Kidney (tissue), 14 donors: Measurements from ENCODE around the gene AGBL4. TPM values are rescaled to one million over a fixed set of nuclear protein-coding genes. Genes with fewer than 3 reads are reported as not detected.

Source experiments
- DNase-seq, 5 donors: peaks; one replicate each; pipeline ENCODE4 v3.0.0-alpha.2; 2013 to 2020
- FAIRE-seq: peaks from 2 replicates; lab custom pipeline; 2012; peaks lifted over from hg19 to GRCh38; lab: Jason Lieb, UNC
- H3K27ac ChIP-seq, 2 donors: one replicate each; pipeline ENCODE4 v1.7.0; 2013; ENCODE audit warnings: low read depth in 2 of 2, low read length in 2 of 2, inconsistent platforms in 1 of 2
- H3K27me3 ChIP-seq: one replicate; pipeline ENCODE4 v1.7.1; 2013; ENCODE audit warnings: low read length, inconsistent platforms; ENCODE audit not compliant: control insufficient read depth, insufficient read depth
- H3K36me3 ChIP-seq, 3 donors: one replicate each; pipeline versions ENCODE4 v1.7.0 to v1.7.1; 2013; ENCODE audit warnings: low read length in 3 of 3, control low read depth in 1 of 3, inconsistent platforms in 1 of 3; ENCODE audit not compliant: insufficient read depth in 3 of 3, control insufficient read depth in 2 of 3
- H3K4me1 ChIP-seq, 3 donors: one replicate each; pipeline versions ENCODE4 v1.7.0 to v1.7.1; 2013; ENCODE audit warnings: low read length in 3 of 3, inconsistent platforms in 1 of 3, low read depth in 1 of 3; ENCODE audit not compliant: control insufficient read depth in 2 of 3, insufficient read depth in 2 of 3
- H3K4me3 ChIP-seq, 3 donors: one replicate each; pipeline versions ENCODE4 v1.7.0 to v1.8.1; 2013; ENCODE audit warnings: low read length in 3 of 3, control low read depth in 1 of 3, inconsistent platforms in 1 of 3
- H3K9ac ChIP-seq, 3 donors: one replicate each; pipeline versions ENCODE4 v1.7.0 to v1.7.1; 2013; ENCODE audit warnings: low read length in 3 of 3, control low read depth in 1 of 3, inconsistent platforms in 1 of 3
- H3K9me3 ChIP-seq, 3 donors: one replicate each; pipeline versions ENCODE4 v1.7.0 to v1.7.1; 2013; ENCODE audit warnings: low read length in 3 of 3, control low read depth in 1 of 3, inconsistent platforms in 1 of 3; ENCODE audit not compliant: control insufficient read depth in 2 of 3, insufficient read depth in 1 of 3
- intact Hi-C: fragments of 100-400 bp; cut with DNase I; formaldehyde crosslinking; loops from one replicate; pipeline ENCODE4 v1.11.1; 2022
- polyA plus RNA-seq: library from polyadenylated mRNA; stranded (reverse); fragments of 350-450 nt; fragmentation: Illumina TruSeq; extraction: RNeasy Lipid Tissue Mini Kit (QIAGEN cat#74804); gene quantifications from one replicate; pipeline ENCODE4 v1.2.3, GENCODE V29; 2014; ENCODE audit warnings: low read depth, low replicate concordance; ENCODE audit not compliant: insufficient read depth
- total RNA-seq: library from RNA; stranded (reverse); fragmentation: NEBNext Ultra II Directional; extraction: Animal tissue kit (Norgen Biotek cat#: 25700); gene quantifications from one replicate; pipeline ENCODE4 v1.2.1, GENCODE V29; 2021
- TF ChIP-seq, protein P1 (sequence below): IDR thresholded peaks from 3 replicates; pipeline ENCODE4 v1.5.1; 2012; ENCODE audit warnings: mild to moderate bottlenecking, moderate library complexity, borderline replicate concordance; ENCODE audit not compliant: insufficient read depth; ENCODE audit errors: extremely low read depth
- donor health status: control.
- donor health status: control.
- donor health status: control.
- donor health status: control.
- donor health status: control.
- donor health status: DM: yes; HTN: yes; CAD: no.
- donor health status: Normal renal cell carcinoma (clear cell type).

Gene AGBL4
- total and polyA plus RNA-seq, 2 donors from 2014 or later, result 1.5 to 2.7 TPM

DNA sequence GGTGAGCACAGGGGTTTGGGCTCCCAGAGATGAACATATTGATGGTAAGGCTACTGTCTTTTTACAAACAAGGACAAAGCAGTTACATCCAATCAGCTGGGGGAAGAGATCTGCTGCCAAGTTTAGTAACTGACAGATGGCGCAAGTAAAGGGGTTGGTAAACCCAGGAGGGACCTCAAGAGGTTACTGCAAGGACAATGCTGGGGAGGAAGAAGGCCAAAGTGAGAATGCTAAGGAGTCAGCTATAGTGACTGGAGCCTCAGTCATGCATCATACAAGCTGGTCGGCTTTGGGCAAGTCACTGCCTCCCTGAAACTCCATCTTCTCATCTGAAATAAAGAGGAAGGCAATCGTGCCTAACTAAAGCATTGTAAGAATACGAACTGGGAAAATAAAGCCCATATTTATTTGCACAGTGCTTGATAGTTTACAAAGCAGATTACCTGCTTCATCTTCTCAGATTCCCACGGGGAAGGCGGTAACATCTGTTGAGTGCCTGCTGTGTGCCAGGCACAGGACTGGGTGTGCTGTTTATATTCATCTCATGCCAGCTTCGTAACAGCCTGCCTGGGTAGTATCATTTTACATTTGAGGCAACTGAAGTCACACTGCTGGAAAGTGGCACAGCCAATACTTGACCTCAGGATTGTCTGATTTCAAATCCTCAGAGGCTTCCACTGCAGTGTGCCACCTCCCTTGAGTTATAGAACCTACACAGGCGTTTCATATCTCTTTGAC is 1361.9 kb downstream of the AGBL4 start:
- intact Hi-C loops, result no loop called here
- no peak for FAIRE-seq
- Histone ChIP-seq H3K9me3 (no peaks in the 10 kb centered on the region), H3K9ac (no peak overlapping the region), H3K36me3 (no peaks in the 10 kb centered on the region), H3K27me3 (no peaks in the 10 kb centered on the region), H3K4me1 (peaks cover 0 to 2% (median 0%) of the 10 kb centered on the region in 3 donors), H3K27ac (no peak overlapping the region), H3K4me3 (no peak overlapping the region)
- no peak for DNase-seq
- TF ChIP-seq, protein P1, sequence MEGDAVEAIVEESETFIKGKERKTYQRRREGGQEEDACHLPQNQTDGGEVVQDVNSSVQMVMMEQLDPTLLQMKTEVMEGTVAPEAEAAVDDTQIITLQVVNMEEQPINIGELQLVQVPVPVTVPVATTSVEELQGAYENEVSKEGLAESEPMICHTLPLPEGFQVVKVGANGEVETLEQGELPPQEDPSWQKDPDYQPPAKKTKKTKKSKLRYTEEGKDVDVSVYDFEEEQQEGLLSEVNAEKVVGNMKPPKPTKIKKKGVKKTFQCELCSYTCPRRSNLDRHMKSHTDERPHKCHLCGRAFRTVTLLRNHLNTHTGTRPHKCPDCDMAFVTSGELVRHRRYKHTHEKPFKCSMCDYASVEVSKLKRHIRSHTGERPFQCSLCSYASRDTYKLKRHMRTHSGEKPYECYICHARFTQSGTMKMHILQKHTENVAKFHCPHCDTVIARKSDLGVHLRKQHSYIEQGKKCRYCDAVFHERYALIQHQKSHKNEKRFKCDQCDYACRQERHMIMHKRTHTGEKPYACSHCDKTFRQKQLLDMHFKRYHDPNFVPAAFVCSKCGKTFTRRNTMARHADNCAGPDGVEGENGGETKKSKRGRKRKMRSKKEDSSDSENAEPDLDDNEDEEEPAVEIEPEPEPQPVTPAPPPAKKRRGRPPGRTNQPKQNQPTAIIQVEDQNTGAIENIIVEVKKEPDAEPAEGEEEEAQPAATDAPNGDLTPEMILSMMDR, result no peak

DNA sequence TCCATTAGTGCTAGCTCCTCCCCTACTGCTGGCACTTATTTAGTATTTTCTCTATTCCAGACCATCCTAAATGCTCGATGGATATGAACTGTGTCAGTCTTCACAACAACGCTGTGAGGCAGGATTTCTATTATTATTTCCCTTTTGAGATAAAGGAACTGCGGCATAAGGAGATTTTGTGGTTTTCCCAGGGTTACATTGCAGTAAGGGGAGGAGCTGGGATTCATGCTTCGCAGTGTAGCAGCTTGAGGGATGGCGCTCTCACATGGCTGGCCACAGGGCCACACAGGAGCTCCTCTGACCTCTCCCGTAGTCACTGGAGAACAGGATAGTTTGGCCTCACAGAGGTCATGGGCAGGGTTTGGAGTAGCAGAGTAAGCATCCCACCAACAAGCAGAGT is 1364.0 kb downstream of the AGBL4 start:
- intact Hi-C loops, result no loop called here
- Histone ChIP-seq H3K4me1 (peaks cover 0 to 2% (median 0%) of the 10 kb centered on the region in 3 donors), H3K27me3 (no peaks in the 10 kb centered on the region), H3K4me3 (no peak overlapping the region), H3K27ac (no peak overlapping the region), H3K9me3 (no peaks in the 10 kb centered on the region), H3K36me3 (no peaks in the 10 kb centered on the region), H3K9ac (no peak overlapping the region)
- no peak for FAIRE-seq
- TF ChIP-seq, protein P1, result no peak
- no peak for DNase-seq

DNA sequence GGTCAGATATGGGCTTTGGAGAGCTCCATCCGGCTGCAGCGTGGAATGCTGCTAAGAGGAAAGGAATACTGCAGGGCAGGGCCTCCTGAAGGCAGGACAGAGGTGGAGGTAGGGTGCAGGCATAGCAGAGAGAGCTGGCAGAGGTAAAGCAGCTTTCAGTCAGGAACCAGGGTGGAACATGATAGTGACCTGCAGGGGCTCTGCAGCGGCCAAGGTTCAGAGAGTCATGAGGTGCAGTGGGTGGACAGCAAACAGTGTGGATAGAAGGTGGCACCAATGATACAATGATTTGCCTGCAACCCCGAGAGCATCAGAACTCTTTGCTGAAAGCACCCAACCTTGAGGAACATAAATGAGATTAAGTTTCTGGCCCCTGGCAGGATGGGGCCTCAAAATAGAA is 1366.3 kb downstream of the AGBL4 start:
- H3K27me3 ChIP-seq, result no peaks in the 10 kb centered on the region
- TF ChIP-seq, protein P1, result no peak

More for the DNA sequence above, 1366.3 kb downstream of the AGBL4 start:
- FAIRE-seq (no peak), DNase-seq (no peak)
- Histone ChIP-seq H3K9ac (no peak overlapping the region), H3K9me3 (no peaks in the 10 kb centered on the region), H3K27ac (no peak overlapping the region), H3K4me1 (peaks cover 0 to 4% (median 3%) of the 10 kb centered on the region in 3 donors), H3K4me3 (no peak overlapping the region), H3K36me3 (no peaks in the 10 kb centered on the region)
- intact Hi-C loops, result no loop called here
